H54 (cell line): ENCODE measurements around the gene SPINK5.
"Not testable (repeated sequence)": the region's sequence is repeated elsewhere in the genome, so short reads cannot be mapped to it uniquely, and the experiment has no call there.

Source experiments
- DNase-seq: peaks from one replicate; pipeline ENCODE4 v3.0.0; 2011; ENCODE audit warnings: low spot score, mixed read lengths; ENCODE audit not compliant: insufficient read length
- FAIRE-seq: peaks from 3 replicates; lab custom pipeline; 2011; peaks lifted over from hg19 to GRCh38; lab: Jason Lieb, UNC
- POLR2A ChIP-seq: IDR thresholded peaks from 2 replicates; pipeline ENCODE4 v1.6.1; 2011; ENCODE audit warnings: low read depth, mild to moderate bottlenecking, low read length

Gene SPINK5

GRCh38 chr5:148063861-148064260 is at the start of gene SPINK5:
Gene SPINK5, plus strand, starts transcription at chr5:148063980. Its CDS starts 65 bp downstream, at chr5:148064045.
- FAIRE-seq (no peak), DNase-seq (no peak)
- TF ChIP-seq POLR2A = no peak

- no peak for TF ChIP-seq POLR2A
- FAIRE-seq = no peak
- no peak for DNase-seq
These were observed 49.5 kb upstream of the SPINK5 start for GRCh38 chr5:148014276-148014675.

- no peak for FAIRE-seq
- no peak for TF ChIP-seq POLR2A
- DNase-seq = no peak
These were observed 43.4 kb upstream of the SPINK5 start for GRCh38 chr5:148020257-148020988.

GRCh38 chr5:148027505-148027904 is 36.3 kb upstream of the SPINK5 start:
- TF ChIP-seq POLR2A = no peak
- DNase-seq (no peak), FAIRE-seq (no peak)

- no peak for TF ChIP-seq POLR2A
- FAIRE-seq = no peak
These were observed 34.6 kb upstream of the SPINK5 start for GRCh38 chr5:148029131-148029530.

GRCh38 chr5:148033134-148033533 is 30.6 kb upstream of the SPINK5 start:
- TF ChIP-seq POLR2A = no peak
- FAIRE-seq (no peak), DNase-seq (no peak)

More at GRCh38 chr5:148029131-148029530, 34.6 kb upstream of the SPINK5 start:
- no peak for DNase-seq

GRCh38 chr5:148035676-148036075 is 28.1 kb upstream of the SPINK5 start:
- no peak for FAIRE-seq
- no peak for DNase-seq
- no peak for TF ChIP-seq POLR2A

- DNase-seq (no peak), FAIRE-seq (no peak)
- no peak for TF ChIP-seq POLR2A
These were observed 20.9 kb upstream of the SPINK5 start for GRCh38 chr5:148042881-148043280.

GRCh38 chr5:148043705-148044104 is 20.1 kb upstream of the SPINK5 start:
- DNase-seq = no peak
- no peak for TF ChIP-seq POLR2A
- no peak for FAIRE-seq

GRCh38 chr5:148055160-148055559 is 8.6 kb upstream of the SPINK5 start:
- FAIRE-seq, DNase-seq: not testable (repeated sequence)

- TF ChIP-seq POLR2A = no peak
- FAIRE-seq (no peak), DNase-seq (no peak)
These were observed 3.5 kb upstream of the SPINK5 start for GRCh38 chr5:148060309-148060708.

GRCh38 chr5:148060881-148061280 is 2.9 kb upstream of the SPINK5 start:
- FAIRE-seq = no peak
- DNase-seq = no peak
- no peak for TF ChIP-seq POLR2A

GRCh38 chr5:148070621-148071020 is 6.8 kb downstream of the SPINK5 start:
- DNase-seq (no peak), FAIRE-seq (no peak)
- no peak for TF ChIP-seq POLR2A

GRCh38 chr5:148072207-148072606 is 8.4 kb downstream of the SPINK5 start:
- no peak for DNase-seq
- no peak for FAIRE-seq
- TF ChIP-seq POLR2A = no peak

GRCh38 chr5:148075529-148075928 is 11.7 kb downstream of the SPINK5 start:
- TF ChIP-seq POLR2A = no peak
- no peak for FAIRE-seq
- DNase-seq = no peak
